Dermis microvascular lymphatic vessel endothelial cell (primary cell): ENCODE measurements around the gene MAJIN. TPM values are rescaled to one million over a fixed set of nuclear protein-coding genes. Genes with fewer than 3 reads are reported as not detected.

Experiments used
- DNase-seq, 2 donors: peaks; one replicate each; pipeline versions ENCODE4 v3.0.0 to v3.0.0-alpha.2; 2010; ENCODE audit warnings: low read depth in 2 of 2
- total RNA-seq: library from RNA; depleted of rRNA; stranded (reverse); fragments of >200 nt; gene quantifications from 2 replicates; pipeline ENCODE4 v1.2.1, GENCODE V29; 2014

The MAJIN gene
- total RNA-seq, 1 donor from 2014 or later, result not detected

DNA sequence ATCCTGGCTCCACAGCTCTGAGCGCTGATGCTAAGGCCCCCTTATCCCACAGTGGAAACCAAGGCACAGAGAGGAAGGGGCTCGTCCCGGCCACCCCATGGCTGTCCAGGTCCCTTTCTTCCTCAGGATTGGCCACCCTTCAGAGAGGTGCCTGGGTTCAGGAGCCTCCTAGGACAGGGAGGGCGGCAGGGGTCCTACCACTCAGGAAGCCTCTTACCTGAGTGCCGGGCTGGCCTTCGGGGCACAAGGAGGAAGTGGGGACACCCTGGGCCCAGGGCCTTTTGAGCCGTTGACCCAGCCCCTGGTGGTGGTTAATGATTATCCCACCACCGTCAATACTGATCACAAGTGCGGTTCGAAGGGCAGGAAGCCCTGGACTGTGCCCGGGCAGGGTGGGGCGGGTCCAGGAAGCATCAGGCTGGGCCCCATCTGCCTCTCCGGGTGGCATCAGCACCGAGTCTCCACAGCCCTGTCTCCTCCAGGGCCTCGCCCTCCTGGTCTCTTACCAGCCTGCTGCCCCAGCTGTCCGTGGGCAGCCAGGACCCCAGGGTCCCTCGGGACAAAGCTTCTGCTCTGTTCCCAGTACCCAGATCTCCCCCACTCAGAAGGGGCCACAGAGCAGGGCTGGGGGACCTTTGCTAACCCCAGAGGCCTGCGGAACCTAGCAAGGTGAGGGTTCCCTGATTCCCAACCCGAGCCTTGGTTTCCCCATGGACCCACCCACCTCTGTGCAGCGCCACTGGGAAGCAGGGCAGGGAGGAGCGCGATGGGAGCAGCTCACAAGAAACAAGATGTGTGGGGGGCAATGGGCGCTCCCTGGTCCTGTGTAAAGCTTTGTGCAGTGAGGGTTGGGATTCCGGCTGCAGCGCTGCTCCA is 78.5 kb downstream of the MAJIN start:
- DNase-seq, result no peak

GRCh38 chr11:64892838-64893193 is 79.1 kb downstream of the MAJIN start:
- DNase-seq, result no peak

DNA sequence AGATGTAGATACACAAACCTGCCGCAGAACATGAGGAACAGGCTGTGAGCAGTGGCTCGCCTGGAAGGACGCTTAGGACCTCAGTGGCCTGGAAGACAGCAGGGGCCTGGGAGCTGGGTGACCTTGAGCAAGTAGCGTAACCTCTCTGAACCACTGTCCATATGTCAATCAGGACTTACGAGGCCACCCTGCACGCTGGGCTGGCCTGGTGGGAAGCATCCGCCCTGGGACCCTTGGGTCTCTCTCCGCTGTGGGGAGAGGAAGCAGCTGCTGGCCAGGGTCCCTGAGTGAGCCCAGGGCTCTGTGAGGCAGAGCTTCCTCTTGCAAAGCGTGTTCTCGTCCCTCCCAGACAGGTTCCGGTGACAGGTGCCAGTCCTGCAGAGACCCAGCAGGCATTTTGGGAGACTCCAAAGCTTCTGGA is 79.5 kb downstream of the MAJIN start:
- DNase-seq, result no peak

- DNase-seq, result no peak
These were observed 80.0 kb downstream of the MAJIN start for GRCh38 chr11:64891880-64892279.

- no peak for DNase-seq
These were observed 80.6 kb downstream of the MAJIN start for GRCh38 chr11:64891215-64891848.

- DNase-seq, result no peak
These were observed 81.4 kb downstream of the MAJIN start for GRCh38 chr11:64890522-64890939.

GRCh38 chr11:64888729-64889511 is 83.0 kb downstream of the MAJIN start:
- DNase-seq, result no peak

DNA sequence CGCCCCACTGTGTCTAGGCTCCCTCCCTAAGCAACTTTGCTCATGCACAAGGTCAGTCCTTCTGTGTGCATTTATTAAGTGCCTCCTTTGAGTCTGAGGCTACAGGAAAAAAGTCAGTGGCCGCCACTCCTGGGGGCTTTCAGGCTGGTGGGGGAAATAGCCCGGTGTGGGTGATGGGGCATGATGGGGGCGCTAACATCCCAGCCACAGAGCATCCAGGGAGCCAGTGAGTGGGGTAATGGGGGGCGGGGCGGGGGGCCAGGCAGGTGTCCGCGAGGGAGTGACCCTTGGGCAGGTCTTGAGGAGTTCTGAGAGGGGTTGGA is 83.5 kb downstream of the MAJIN start:
- no peak for DNase-seq

Other genes with a start within 250 kb of the MAJIN start
- not detected in 2 replicates for gene NRXN2, start 248.9 kb downstream of the MAJIN start, total RNA-seq
- 1.8 and 2.7 TPM in 2 replicates for gene RASGRP2, start 228.0 kb downstream of the MAJIN start, total RNA-seq
- 0.13 TPM in 2 replicates for gene PYGM, start 212.1 kb downstream of the MAJIN start, total RNA-seq
- 44.4 and 76.6 TPM in 2 replicates for gene SF1, start 193.6 kb downstream of the MAJIN start, total RNA-seq
- gene MAP4K2, start 168.9 kb downstream of the MAJIN start, total RNA-seq, result 34.4 and 50.7 TPM in 2 replicates
- 10.8 and 21.1 TPM in 2 replicates for gene MEN1, start 161.6 kb downstream of the MAJIN start, total RNA-seq
- gene CDC42BPG, start 127.5 kb downstream of the MAJIN start, total RNA-seq, result 0.13 and 0.38 TPM in 2 replicates
- 30.3 and 39.2 TPM in 2 replicates for gene EHD1, start 93.5 kb downstream of the MAJIN start, total RNA-seq
- 7.2 and 13.5 TPM in 2 replicates for gene ATG2A, start 54.9 kb downstream of the MAJIN start, total RNA-seq
- gene PPP2R5B, start 47.4 kb downstream of the MAJIN start, total RNA-seq, result 6.0 and 11.1 TPM in 2 replicates
- gene GPHA2, start 36.2 kb downstream of the MAJIN start, total RNA-seq, result not detected in 2 replicates
- 0.39 and 0.63 TPM in 2 replicates for gene BATF2, start 24.9 kb upstream of the MAJIN start, total RNA-seq
- 107 and 142 TPM in 2 replicates for gene ARL2, start 42.1 kb upstream of the MAJIN start, total RNA-seq
- 7.7 and 10.1 TPM in 2 replicates for gene SNX15, start 55.3 kb upstream of the MAJIN start, total RNA-seq
- gene SAC3D1, start 69.1 kb upstream of the MAJIN start, total RNA-seq, result 7.6 and 8.5 TPM in 2 replicates
- 15.1 and 16.6 TPM in 2 replicates for gene NAALADL1, start 86.4 kb upstream of the MAJIN start, total RNA-seq
- gene CDCA5, start 111.9 kb upstream of the MAJIN start, total RNA-seq, result 3.9 and 7.6 TPM in 2 replicates
- gene ZFPL1, start 112.1 kb upstream of the MAJIN start, total RNA-seq, result 20.7 and 24.7 TPM in 2 replicates
- gene VPS51, start 124.1 kb upstream of the MAJIN start, total RNA-seq, result 186 and 271 TPM in 2 replicates
- 14.6 and 14.8 TPM in 2 replicates for gene TM7SF2, start 139.8 kb upstream of the MAJIN start, total RNA-seq
- gene ZNHIT2, start 145.6 kb upstream of the MAJIN start, total RNA-seq, result 6.3 and 7.7 TPM in 2 replicates
- gene FAU, start 150.0 kb upstream of the MAJIN start, total RNA-seq, result 211 and 383 TPM in 2 replicates
- 42.0 and 50.6 TPM in 2 replicates for gene MRPL49, start 150.2 kb upstream of the MAJIN start, total RNA-seq
- gene SYVN1, start 162.4 kb upstream of the MAJIN start, total RNA-seq, result 5.6 and 15.4 TPM in 2 replicates
- not detected in 2 replicates for gene SPDYC, start 198.1 kb upstream of the MAJIN start, total RNA-seq
- 81.3 and 88.1 TPM in 2 replicates for gene CAPN1, start 209.8 kb upstream of the MAJIN start, total RNA-seq